NCI-H187 (cell line): ENCODE data around the gene DCTD.

ENCODE experiments used
- DNase-seq, 2 experiments: peaks; one replicate each; lab custom pipeline; 2025; lab: John Stamatoyannopoulos, UW

DCTD gene

DNA sequence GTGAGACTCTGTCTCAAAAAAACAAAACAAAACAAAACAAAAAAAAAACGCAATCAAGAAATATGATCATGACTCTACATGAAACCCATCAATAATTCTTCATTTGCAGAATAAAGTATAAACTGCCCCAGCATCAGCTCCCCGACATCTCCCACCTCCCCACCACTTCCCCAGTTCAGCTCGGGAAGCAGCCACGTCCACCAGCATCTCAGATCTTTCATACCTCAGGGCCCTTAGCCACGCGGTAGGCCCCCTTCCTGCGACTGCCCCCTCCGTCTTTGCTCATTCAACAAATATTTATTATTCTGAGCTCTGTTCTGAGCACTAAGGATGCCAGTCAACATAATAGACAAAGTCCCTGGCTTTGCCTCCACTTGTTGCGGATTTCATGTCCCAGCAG is 45.6 kb downstream of the DCTD start:
- DNase-seq, result no peak

DNA sequence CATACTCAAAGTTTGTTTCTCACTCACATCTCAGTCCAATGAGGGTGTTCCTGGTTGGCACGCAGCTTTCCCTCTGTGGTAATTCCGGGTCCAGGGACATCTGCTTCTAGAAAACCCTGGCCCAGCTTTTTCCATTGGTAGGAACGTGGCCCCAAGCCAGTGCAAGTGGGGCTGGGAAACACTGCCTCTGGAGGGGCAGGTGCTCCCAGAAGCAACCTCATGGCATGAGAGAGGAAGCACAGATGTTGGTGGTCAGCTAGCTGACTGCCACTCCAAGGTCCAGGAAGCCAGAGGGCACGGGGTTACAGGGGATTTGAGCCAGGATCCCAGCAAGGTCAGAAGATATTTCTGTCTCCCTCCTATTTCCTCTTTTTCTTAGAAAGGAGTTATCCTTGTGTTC is 47.5 kb downstream of the DCTD start:
- no peak for DNase-seq

DNA sequence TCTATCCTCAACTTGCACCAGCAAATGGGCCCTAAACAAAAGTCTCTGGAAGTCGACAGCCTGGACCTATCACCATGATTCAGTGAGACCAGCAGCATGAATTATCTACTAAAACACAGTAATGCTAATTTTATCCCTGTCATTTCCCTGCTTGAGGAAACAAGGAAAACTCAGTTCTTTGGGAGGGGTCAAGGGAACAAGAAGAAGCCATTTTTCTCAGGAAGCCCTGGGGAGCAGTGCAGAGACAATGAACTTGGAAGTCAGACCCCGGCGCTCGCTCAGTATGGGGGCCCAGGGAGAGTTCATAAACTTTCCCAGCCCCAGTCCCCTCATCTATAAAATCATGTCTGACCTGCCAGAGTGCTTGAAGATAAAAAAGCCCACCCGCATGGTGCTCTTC is 50.4 kb downstream of the DCTD start:
- DNase-seq, result no peak

DNA sequence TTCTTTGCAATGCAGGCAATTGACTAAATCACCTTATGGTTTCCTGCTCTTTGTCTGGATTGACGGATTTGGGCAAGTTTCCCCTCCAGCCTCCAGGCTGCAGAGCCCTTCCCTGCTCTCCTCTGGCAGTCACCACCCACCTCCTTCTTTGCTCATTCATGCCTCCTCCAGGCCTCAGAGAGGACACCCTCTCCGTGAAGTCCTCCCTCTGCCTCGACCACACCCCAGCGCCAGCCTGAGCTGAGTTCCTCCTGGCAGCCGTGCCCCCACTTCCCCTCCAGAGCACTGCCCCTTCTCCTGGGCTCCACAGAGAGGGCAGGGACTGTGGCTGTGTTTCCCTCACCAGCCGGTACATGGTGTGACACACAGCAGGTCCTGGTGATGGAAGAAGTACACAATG is 53.7 kb downstream of the DCTD start:
- DNase-seq, result no peak

GRCh38 chr4:182862921-182863320 is 54.3 kb downstream of the DCTD start:
- DNase-seq, result peak in 1 of 2 experiments; percentile 22

- no peak for DNase-seq
Observed at GRCh38 chr4:182862141-182862875, 54.9 kb downstream of the DCTD start.

- no peak for DNase-seq
Observed at GRCh38 chr4:182861346-182861745, 55.8 kb downstream of the DCTD start.

DNA sequence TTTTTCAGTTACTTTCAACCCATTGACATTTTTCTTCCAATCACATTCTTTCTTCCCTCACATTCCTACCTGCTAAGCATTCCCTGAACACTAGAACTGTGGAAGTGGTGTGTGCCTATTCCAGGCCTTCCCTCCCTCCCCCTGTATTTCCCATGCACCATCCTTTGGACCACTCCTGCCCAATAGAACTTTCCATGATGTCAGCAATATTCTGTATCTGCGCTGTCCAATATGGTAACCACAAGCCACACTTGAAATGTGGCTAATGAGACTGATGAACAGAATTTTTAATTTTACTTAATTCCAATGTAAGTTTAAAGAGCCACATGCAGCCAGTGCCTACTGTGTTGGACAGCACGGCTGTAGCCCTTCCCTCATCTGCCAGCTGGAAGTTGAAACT is 57.5 kb downstream of the DCTD start:
- no peak for DNase-seq

GRCh38 chr4:182858711-182859110 is 58.5 kb downstream of the DCTD start:
- DNase-seq, result no peak

GRCh38 chr4:182856862-182857261 is 60.3 kb downstream of the DCTD start:
- no peak for DNase-seq

DNA sequence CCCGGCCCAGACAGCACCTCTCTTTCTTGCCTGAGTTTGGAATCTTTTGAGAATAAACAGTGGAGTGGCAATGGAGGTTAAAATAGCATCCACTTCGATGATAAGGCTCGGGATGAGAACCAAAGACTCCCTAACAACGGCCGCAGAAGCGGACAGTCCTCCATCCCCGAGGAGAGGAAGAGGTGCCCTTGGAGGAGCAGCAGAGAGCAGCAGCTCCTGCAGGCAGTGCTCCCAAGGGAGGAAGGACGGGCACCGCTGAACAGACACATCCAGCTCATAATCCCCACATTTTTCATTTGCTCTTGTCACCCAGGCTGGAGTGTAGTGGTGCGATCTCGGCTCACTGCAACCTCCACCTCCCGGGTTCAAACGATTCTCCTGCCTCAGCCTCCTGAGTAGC is 61.3 kb downstream of the DCTD start:
- no peak for DNase-seq

DNA sequence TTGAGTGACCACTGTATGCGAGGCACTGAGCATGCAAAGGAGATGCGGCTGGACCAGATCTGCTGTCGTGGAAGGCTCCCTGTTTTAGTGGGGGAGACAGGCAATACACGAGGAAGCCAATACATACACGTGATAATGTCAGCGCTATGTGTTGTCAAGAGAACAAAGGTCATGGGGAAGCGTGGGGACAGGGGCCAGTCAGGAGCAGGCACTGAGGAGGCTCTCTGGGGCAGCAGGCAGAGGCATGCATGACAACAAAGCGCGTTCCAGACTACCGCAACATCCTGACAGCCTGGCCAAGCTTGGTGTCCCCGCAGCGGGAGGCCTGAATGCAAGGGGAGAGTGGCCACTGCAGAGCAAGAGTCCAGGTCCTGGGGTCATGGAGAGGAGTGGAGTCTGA is 61.9 kb downstream of the DCTD start:
- no peak for DNase-seq

DNA sequence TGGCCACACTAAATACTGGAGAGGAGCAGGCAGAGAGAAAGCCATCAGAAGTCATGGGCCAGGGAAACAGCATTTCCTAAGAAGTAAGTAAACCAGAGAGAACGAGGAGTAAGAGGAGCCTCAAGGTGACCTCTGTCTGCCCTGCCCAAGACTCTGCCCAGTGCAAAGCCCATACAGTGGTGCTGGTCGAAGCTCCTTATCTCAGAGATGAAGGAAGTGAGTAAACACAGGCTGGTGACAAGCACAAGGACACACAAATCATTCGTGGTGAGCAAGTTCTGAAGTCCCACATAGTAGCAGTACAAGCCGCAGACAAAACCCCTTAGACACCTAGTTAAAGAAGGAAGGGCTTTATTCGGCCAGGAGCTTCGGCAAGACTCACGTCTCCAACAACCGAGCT is 62.7 kb downstream of the DCTD start:
- DNase-seq, result no peak

DNA sequence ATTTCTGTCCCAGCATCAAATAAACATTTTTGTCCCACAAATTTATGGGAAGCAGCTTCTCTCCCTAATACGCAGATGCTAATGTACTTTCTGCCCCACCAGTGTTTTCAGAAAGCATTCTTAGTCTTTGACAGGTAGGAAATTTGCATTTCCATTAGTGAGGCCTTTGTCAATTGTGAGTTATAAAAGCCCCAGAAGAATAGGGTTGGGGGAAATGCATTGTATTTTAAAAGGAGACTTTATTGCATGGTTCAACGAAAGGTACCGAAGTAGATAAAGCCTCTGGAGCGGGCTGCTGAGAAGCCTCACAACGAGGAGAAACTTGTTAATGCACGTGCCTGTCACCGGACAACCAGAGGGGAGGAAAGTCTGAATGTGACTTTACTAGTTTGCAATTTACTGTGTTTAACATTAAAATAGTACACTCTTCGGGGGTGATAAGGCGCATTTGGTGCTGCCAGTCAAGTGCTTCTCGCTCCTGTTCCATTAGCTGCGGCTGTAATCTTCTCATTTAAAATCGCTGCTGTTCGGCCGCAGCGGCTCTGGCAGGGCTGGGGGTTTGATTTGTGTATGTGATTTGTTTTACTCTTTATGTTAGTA is 63.4 kb downstream of the DCTD start:
- no peak for DNase-seq

GRCh38 chr4:182848685-182849084 is 68.5 kb downstream of the DCTD start:
- no peak for DNase-seq

DNA sequence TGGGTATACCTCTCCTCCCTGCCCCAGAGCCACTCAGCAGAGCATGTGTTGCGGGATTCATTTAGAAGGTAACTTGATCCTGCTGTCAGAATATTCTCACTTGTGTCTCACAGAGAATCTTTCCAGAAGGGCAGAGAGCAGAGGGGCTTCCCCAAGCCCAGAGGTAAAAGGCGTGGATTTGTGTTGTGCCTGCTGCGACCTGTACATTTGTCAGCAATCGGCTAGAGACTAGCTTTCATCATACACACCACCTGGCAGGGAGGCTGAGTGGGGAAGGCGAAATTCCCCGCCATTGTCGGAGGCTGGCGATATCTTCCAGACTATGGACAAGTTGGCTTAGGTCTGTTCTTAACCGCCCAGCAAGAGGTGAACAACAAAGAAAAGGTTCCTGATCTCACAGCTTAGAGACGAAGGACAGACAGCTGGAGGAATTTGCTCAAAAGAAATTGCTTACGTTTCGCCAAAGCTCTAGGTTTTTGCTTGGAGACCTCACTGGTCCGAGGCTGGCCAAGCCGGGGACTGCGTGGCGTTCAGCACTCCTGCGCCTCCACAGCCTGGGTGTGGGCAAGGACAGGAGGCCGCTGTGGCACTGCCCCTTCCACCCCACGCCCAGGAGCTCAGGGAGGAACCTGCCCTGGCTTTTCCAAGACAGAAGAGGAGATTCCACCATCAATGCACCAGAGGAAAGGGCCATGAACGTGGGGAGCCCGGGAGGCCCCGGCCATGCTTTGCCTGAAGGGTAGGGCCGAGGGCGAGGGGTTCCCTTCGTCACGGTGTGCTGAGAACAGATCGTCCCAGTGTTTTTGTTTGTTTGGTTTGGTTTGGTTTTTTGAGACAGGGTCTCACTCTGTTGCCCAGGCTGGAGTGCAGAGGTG is 69.4 kb downstream of the DCTD start:
- DNase-seq, result no peak

- no peak for DNase-seq
Observed at GRCh38 chr4:182846036-182846435, 71.2 kb downstream of the DCTD start.

DNA sequence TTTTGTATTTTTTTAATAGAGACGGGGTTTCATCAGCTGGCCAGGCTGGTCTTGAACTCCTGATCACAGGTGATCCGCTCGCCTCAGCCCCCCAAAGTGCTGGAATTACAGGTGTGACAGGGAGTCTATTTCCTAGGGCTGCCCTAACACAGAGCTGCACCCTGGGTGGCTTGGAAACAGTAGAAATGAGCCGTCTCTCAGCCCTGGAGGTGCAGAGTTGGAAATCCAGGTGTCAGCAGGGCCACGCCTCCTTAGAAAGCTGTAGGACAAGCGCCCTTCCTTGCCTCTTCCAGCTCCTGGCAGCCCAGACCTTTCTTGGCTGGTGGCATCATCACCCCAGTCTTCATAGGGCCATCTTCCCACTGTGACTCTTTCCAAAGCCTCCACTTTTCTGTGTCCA is 71.6 kb downstream of the DCTD start:
- DNase-seq, result no peak

DNA sequence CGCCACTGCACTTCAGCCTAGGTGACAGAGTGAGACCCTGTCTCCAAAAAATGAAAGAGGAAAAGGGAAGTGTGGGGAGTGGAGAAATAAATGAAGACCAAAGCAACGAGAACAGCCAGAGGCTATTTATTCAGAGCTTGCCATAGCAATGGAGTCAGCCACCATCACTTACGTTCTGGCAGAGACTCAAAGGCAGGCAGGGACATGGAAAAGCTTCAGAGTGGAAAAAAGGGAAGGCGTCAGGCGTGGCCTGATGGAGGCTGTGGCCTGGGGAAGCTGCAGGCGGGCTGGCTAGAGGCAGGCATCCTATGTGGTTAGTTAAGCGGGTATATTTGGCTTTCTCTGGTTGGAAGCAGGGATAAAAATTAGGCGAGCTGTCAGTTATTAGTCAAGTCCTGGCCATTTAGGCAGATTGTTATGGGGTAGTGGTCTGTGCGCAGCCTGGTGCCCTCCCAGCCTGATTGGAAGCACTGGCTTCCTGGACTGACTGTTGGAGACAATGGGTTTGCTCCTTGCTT is 73.3 kb downstream of the DCTD start:
- no peak for DNase-seq

GRCh38 chr4:182842759-182843390 is 74.3 kb downstream of the DCTD start:
- DNase-seq, result no peak

DNA sequence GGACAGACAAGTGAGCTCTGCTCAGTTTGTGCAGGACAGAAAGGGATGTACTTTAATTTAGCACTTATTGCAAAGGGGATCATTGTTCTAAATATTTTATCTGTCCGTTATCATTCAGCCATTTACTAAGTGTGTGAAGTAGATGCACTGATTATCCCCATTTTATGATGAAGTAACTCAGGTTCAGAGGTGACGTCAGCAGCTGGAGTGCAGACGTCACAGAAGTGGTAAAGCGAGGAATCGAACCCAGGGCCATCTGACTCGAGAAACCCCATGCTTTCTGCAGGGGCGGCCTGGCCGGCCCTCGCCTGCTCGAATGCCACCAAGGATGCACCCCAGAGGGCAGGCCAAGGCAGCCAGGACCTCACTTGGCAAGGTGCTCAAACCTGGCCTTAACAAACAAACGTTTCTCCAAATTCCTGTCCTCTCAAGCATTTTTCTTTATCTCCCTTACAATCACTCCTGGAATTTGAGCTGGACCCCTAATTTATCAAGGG is 75.0 kb downstream of the DCTD start:
- DNase-seq, result no peak

DNA sequence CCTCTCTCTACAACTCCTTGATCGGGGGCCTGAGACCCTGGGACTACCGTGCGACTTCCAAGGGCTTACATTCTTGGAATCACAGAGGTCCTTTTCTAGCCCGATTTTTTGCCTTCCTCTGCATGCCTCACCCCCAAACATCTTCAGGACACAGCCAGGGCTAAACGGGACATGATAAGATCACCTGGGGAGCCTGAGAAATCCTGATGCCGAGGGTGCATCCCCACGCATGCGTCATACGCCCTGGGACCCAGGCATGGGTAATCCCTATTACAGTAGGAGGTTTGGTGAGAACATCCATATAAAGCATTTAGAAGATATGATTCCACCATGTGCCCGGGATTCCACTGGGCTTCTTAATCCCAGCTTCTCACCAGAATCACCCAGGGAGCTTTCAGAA is 77.1 kb downstream of the DCTD start:
- DNase-seq, result no peak
